ENCODE measurements around the gene PIGN.

GRCh38 chr18:61992923-61993322, 193.9 kb downstream of the PIGN start:
- TF ChIP-seq POLR2A (IDR thresholded peaks at IDR 0.05) (no peak), CTCF (IDR thresholded peaks at IDR 0.05) (no peak)
